GM10248 (cell line): ENCODE results near the gene AXL.
"Not testable (repeated sequence)": the region's sequence is repeated elsewhere in the genome, so short reads cannot be mapped to it uniquely, and the experiment has no call there.

Experiments used
- CTCF ChIA-PET: fragments of 300-600 bp; sonication (Branson Sonifier 250); formaldehyde crosslinking; extraction: SDS; loops from one replicate; lab custom pipeline; 2021; ENCODE audit warnings: antibody characterized with exemption; lab: Yijun Ruan, JAX
- POLR2A ChIA-PET: fragments of 350-650 bp; sonication (Branson Sonifier 250); formaldehyde crosslinking; extraction: SDS; loops from one replicate; lab custom pipeline; 2020; ENCODE audit warnings: antibody characterized with exemption; lab: Yijun Ruan, JAX
- DNase-seq: peaks from one replicate; pipeline ENCODE4 v3.0.0; 2012; ENCODE audit errors: extremely low spot score
- TF ChIP-seq, protein P1 (sequence below): IDR thresholded peaks from 2 replicates; pipeline ENCODE4 v1.5.1; 2012; ENCODE audit warnings: mild to moderate bottlenecking, low read depth; ENCODE audit errors: extremely low read depth, missing control alignments, control extremely low read depth

AXL gene

DNA sequence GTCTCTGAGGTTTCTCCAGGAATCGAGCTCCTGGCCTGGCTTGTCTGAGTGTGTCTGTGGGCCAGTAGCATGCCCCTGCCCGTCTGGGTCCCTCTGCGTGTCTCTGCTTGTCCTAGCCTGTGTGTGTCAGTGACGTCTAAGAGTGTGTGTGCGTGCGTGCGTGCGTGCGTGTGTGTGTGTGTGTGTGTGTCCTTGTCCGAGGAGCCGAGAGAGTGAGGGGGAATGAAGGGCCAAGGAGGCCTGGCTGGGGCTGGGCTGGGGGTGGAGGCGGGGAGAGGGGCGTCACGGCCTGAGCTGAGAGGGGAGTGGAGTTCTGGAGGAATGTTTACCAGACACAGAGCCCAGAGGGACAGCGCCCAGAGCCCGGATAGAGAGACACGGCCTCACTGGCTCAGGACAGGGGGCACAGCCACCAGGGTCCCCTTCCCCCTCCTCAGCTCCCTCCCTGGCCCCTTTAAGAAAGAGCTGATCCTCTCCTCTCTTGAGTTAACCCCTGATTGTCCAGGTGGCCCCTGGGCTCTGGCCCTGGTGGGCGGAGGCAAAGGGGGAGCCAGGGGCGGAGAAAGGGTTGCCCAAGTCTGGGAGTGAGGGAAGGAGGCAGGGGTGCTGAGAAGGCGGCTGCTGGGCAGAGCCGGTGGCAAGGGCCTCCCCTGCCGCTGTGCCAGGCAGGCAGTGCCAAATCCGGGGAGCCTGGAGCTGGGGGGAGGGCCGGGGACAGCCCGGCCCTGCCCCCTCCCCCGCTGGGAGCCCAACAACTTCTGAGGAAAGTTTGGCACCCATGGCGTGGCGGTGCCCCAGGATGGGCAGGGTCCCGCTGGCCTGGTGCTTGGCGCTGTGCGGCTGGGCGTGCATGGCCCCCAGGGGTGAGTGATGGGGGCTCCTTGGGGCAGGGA, at the start of gene AXL:
TSS of gene AXL (plus strand) at position 609 of the 893 bp plus-strand sequence. CDS start at position 779, 170 bp downstream.
- TF ChIP-seq, protein P1, sequence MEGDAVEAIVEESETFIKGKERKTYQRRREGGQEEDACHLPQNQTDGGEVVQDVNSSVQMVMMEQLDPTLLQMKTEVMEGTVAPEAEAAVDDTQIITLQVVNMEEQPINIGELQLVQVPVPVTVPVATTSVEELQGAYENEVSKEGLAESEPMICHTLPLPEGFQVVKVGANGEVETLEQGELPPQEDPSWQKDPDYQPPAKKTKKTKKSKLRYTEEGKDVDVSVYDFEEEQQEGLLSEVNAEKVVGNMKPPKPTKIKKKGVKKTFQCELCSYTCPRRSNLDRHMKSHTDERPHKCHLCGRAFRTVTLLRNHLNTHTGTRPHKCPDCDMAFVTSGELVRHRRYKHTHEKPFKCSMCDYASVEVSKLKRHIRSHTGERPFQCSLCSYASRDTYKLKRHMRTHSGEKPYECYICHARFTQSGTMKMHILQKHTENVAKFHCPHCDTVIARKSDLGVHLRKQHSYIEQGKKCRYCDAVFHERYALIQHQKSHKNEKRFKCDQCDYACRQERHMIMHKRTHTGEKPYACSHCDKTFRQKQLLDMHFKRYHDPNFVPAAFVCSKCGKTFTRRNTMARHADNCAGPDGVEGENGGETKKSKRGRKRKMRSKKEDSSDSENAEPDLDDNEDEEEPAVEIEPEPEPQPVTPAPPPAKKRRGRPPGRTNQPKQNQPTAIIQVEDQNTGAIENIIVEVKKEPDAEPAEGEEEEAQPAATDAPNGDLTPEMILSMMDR, result no peak
- CTCF ChIA-PET, result interaction anchor here (1.0 kb wide), 2 partner anchors 15 kb away, joined by 3 to 4 read pairs; no protein-coding TSS in a partner anchor
- POLR2A ChIA-PET, result no interaction called here
- no peak for DNase-seq

DNA sequence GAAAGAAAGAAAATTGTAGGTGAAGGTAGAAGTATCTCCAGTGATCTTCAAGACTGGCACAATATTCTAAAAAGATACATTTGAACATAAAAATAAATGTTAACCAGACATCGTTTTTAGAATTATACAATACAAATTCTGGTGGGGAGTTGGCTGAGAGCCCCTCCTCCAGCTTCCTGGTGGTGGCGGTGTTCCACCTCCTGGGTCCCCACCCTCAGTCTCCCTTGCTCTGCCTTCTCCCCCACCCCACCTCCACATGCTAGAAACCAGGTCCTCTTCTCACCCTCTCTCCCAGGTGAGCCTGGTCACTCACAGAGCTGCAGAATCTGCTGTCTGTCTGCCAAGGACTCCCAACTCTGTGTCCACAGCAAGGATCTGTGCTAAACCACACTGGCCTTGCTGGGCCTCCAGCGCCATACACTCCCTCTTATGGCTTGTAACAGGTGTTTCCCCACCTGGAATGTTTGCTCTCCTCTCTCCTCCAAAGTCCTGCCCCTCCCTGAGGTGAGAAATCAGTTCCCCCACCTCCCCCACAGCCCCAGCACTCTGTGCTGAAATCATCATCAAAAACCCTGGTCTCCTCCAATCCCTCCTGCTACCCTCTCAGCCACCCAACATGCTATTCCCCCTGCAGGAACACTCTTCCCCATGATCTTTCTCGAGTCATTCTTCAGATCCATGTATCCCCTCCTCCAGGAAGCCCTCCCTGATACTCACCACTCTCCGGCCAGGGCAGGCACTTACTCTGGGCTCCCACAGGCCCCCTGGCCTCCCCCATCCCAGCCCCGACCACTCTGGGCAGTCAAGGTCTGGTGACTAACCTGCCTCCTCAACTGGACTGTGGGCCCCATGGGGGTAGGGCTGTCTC, 46.5 kb upstream of the AXL start:
- ChIA-PET CTCF (no interaction called here), POLR2A (no interaction called here)
- TF ChIP-seq, protein P1, result no peak
- no peak for DNase-seq

DNA sequence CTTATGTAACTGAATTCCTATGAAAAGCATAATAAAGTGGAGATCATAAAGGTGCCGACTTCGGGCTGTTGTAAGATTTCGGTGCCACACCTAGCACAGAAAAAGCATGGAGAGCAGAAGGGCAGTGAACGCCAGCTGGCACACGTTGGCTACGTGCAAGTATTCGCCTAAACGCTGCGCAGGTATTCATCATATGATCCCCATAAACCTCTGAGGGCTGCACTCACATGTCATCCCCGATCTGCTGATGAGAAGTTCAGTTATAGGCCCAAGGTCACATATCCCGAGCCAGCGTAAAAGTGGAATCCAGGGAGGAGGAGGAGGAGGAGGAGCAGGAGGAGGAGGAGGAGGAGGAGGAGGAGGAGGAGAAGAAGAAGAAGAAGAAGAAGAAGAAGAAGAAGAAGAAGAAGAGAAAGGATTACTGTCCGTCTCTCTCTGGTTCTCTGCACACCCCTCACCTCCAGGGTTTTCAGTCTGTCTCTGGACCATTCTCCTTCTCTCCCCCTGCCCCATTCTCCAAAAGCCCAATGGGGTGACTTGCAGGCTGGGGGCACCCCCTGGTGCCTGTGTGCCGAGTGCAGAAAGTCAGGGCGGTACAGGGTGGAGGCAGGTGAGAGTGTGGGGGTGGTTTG, 44.6 kb upstream of the AXL start:
- TF ChIP-seq, protein P1, result no peak
- CTCF ChIA-PET, result no interaction called here
- POLR2A ChIA-PET, result no interaction called here
- no peak for DNase-seq

DNA sequence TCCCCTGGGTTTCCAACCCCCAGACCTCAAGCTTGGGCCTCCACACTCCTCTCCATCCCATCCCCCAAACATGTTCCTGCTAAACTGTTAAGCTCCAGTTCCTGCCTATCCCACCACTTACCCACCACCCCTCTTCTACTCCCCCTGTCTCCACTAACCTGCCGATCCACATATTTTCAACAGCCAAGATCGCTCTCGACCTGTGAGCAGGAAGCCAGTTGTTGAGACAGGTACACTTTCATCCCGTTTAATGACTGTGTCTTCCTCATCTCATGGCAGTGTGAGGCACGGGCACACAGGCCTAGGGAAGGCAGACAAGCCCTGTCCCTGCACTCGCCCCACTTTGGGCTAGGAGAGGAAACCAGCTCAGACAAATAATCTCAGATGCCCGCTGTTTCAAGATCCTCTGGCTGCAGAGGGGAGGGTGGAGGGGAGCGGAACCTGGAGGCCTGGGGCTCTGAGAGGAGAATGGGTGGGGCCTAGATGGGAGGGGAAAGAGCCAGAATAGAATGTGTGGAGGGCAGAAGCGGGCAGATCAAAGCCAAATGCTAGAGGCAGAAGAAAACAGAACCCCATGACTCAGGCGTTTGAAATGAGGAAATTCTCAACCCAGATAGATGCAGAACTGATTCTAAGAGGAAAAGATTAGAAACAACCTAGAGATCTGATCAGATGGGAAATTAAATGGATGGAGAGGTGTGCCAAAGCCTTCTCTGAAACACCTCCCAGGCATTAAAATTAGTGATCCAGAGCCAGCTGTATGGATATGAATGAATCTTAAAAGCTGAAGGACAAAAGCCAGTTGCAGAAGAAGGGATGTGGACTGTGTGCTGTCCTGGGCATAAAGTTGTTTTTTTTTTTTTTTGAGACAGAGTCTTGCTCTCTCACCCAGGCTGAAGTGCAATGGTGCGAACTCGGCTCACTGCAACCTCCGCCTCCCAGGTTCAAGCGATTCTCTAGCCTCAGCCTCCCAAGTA, 42.9 kb upstream of the AXL start:
- DNase-seq, result no peak
- ChIA-PET POLR2A (no interaction called here), CTCF (interaction anchor here (1.3 kb wide), 1 partner anchor 388 kb away, joined by 3 read pairs; no protein-coding TSS in a partner anchor)
- TF ChIP-seq, protein P1, result no peak

DNA sequence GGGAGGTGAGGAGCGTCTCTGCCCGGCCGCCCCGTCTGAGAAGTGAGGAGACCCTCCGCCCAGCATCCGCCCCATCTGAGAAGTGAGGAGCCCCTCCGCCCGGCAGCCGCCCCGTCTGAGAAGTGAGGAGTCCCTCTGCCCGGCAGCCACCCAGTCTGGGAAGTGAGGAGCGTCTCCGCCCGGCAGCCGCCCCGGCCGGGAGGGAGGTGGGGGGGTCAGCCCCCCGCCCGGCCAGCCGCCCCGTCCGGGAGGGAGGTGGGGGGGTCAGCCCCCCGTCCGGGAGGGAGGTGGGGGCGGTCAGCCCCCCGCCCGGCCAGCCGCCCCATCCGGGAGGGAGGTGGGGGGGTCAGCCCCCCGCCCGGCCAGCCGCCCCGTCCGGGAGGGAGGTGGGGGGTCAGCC, 38.9 kb upstream of the AXL start:
- DNase-seq, CTCF ChIA-PET, POLR2A ChIA-PET: not testable (repeated sequence)
